ENCODE results near the gene RBM39. TPM values are rescaled to one million over a fixed set of nuclear protein-coding genes. Genes with fewer than 3 reads are reported as not detected.
A peak's percentile ranks its signal among the peaks of the same experiment; 100 is the strongest.
"Not testable (repeated sequence)": the region's sequence is repeated elsewhere in the genome, so short reads cannot be mapped to it uniquely, and the experiment has no call there.

Gene RBM39
- 232 and 263 TPM in 2 replicates for total RNA-seq (2014; rRNA removed; shearing (Covaris generic))

DNA sequence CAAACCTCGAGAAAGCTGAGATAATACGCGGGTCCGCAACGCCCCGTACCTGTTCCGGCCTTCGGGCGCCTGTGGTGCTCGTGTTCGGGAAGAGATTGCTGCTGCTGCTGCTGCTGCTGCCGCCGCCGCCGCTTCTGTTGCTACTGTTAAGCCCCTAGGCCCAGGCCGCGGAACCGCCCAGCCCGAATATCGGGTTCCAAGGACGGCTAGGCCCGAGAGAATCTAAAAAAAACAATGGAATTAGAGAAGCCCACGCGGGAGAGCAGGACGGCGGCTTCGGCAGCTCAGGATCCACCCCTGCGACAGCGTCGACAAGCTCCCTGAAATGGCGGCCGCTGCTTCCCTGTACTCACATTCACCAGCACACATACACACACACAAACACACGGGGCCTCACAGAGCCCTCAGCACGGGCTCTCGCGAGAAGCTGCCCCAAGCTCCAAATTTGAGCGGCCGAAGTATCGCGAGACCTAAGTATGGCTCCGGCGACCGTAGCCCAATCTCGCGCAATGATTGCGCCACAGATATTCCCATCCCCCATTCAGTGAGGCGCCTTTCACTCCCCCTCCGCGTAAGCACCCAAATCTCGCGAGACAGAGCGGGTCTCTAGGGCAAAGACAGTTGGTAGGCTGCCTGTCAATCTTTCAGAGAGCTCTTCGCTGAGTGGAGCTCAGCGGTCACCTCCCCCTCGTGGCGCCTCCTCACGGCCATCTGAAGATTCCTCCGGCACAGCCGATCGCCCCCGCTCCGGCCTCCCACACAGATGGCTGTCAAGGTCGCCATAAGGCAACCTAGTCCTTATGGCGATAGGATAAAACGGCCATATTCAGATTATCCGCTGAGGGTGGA lies at the start of gene RBM39:
TSS of gene RBM39 (minus strand) at position 369 of the 849 bp plus-strand sequence. CDS start 1,386 bp downstream, outside the sequence.
- peak; percentile 100 for DNase-seq (ENCODE audit: low read depth)

DNA sequence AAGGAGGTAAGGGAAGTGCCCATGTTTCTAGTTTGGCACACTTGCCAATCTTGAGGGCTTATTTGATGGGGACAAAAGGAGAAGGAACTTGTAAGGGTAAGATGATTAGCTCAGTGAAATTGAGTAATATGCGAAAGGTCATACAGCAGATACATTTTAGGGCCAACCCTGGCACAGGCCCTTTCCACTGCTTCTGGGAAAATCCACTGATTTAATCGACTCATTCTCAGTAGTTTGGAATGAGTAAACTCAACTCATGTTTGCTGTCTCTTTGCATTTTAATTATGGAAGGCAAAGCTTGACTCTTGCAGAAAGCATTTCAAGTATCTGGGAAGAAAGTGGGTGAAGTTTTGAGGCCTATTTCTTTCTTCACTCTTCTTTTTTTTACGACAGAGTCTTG lies 49.8 kb upstream of the RBM39 start:
- peak; percentile 11 for DNase-seq (ENCODE audit: low read depth)

- no peak for DNase-seq (ENCODE audit: low read depth)
Observed at GRCh38 chr20:35791097-35791496, 49.0 kb upstream of the RBM39 start.

DNA sequence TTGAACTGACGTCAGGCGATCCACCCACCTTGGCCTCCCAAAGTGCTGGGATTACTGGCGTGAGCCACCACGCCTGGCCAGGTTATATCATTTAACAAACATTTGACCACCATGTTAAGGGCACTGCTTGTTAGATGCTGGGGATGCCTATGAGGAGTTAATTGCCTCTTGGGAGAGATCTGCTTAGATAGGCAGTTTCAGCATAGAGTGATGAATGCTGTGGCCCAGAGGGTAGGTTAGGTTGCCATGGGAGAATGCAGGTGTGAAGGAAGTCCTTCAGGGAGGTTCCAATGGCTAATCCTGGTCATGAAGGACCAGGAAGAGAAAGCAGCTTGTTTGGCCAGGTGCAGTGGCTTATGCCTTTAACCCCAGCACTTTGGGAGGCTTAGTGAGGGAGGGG lies 46.7 kb upstream of the RBM39 start:
- no peak for DNase-seq (ENCODE audit: low read depth)

DNA sequence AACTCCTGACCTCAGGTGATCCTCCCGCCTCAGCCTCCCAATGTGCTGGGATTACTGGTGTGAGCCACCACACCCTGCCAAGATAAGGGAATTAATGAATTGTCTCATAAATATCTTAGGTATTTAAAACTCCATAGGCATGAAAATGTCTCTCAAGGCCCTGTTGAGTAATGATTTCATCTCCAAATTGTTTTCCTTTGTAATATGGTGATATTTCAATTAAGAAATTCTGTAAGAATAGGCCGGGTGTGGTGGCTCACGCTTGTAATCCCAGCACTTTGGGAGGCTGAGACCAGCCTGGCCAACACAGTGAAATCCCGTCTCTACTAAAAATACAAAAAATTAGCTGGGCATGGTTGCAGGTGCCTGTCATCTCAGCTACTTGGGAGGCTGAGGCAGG lies 43.5 kb upstream of the RBM39 start:
- DNase-seq (ENCODE audit: low read depth), result not testable (repeated sequence)

DNA sequence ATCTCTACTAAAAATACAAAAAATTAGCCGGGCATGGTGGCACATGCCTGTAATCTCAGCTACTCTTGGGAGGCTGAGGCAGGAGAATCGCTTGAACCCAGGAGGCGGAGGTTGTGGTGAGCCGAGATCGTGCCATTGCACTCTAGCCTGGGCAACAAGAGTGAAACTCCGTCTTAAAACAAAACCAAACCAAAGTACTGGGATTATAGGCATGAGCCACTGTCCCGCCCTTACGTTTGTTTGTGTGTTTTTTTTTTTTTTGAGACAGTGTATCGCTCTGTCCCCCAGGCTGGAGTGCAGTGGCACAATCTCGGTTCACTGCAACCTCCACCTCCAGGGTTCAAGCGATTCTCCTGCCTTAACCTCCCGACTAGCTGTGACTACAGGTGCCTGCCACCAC lies 41.8 kb upstream of the RBM39 start:
- DNase-seq (ENCODE audit: low read depth), result not testable (repeated sequence)

DNA sequence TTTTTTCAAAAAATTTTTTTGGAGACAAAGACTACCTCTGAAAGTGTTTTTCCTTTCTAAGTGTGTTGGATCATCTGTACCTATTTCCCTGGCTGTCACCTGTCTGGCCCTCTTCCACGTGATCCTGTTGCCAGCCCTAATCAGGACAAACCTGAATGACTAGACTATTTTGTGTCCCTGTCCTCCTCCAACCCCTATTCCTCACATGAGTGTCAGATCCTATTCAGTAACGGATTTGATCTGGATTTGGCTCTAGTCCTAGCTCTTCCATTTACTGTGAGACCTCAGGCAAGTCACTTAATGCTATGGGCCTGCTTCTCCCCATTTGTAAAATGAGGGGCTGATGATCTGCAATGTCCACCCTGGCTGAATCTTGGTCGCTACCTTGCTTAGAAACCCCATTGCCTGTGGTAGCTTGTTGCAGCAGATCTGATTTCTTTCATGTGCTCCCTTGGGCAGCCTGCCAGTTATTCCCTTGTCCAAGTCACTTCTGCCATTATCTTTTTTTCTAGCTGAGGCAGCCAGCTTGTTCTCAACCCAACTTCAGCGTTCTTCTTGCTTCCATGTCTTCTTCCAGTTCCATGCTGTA lies 34.5 kb upstream of the RBM39 start:
- DNase-seq (ENCODE audit: low read depth), result peak; percentile 19

GRCh38 chr20:35774391-35774790 lies 32.3 kb upstream of the RBM39 start:
- DNase-seq (ENCODE audit: low read depth), result no peak

- DNase-seq (ENCODE audit: low read depth), result no peak
Observed at GRCh38 chr20:35773154-35773751, 31.2 kb upstream of the RBM39 start.

DNA sequence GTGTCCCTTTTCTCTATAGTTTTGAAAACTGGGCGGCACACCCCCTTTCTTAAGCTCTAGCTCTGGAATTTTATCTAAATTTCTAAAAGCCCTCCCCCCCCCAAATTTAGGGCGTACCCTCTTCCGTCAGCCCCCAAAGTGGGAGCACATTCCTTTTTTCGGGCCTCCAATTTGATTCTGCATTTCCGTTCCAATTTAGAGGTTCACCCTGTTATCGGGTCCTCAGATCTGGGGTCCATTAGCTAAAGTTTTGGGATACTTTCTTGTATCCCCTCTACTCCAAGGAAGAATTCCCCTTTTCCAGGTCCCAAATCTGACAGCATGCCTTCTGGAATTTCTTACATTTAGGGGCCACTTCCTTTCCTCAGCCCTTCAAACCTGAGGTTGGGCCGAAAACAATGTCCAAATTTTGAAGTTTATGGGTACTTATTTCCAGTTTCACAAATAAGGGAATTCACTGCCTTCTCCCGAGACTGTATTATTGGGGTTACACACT lies 30.6 kb upstream of the RBM39 start:
- DNase-seq (ENCODE audit: low read depth), result no peak

GRCh38 chr20:35771689-35772562 lies 29.9 kb upstream of the RBM39 start, which contains the start of gene PHF20:
Gene PHF20 (plus strand): TSS chr20:35772015. CDS start chr20:35801523, 29,508 bp downstream.
- DNase-seq (ENCODE audit: low read depth), result peak; percentile 95

DNA sequence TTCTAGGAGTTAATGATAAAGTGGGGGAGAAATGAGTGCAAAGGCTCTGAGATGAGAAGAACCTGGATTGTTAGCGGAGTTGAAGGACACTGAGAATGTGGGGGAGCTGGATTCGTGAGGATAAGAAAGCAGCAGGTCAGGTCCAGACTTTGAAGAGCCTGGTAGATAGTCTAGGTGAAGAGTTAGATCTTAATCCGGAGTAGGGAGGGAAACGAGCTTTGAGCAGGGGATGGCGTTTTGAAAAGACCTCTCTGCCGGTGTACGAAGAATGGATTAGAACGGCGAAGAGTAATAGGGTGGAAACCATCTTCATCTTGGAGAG lies 29.3 kb upstream of the RBM39 start:
- no peak for DNase-seq (ENCODE audit: low read depth)

GRCh38 chr20:35768731-35769664 lies 26.9 kb upstream of the RBM39 start:
- peak; percentile 94 for DNase-seq (ENCODE audit: low read depth)

- peak; percentile 30 for DNase-seq (ENCODE audit: low read depth)
Observed at GRCh38 chr20:35767683-35768481, 25.8 kb upstream of the RBM39 start.

GRCh38 chr20:35766843-35767242 lies 24.8 kb upstream of the RBM39 start:
- DNase-seq (ENCODE audit: low read depth), result no peak

- not testable (repeated sequence) for DNase-seq (ENCODE audit: low read depth)
Observed at GRCh38 chr20:35764936-35765335, 22.9 kb upstream of the RBM39 start.

GRCh38 chr20:35762461-35762860 lies 20.4 kb upstream of the RBM39 start:
- no peak for DNase-seq (ENCODE audit: low read depth)

DNA sequence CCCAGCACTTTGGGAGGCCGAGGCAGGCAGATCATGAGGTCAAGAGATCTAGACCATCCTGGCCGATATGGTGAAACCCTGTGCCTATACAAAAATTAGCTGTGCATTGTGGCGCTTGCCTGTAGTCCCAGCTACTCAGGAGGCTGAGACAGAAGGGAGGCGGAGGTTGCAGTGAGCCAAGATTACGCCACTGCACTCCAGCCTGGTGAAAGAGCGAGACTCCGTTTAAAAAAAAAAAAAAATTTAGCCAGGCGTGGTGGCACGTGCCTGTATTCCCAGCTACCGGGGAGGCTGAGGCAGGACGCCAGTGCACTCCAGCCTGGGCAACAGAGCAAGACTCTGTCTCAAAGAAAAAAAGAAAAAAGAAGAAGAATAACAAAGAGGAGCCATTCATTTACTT lies 19.5 kb upstream of the RBM39 start:
- not testable (repeated sequence) for DNase-seq (ENCODE audit: low read depth)

- DNase-seq (ENCODE audit: low read depth), result no peak
Observed at GRCh38 chr20:35757098-35757705, 15.1 kb upstream of the RBM39 start.

All from Daoy (cell line).